Measurements from ENCODE around the gene PTGFRN. TPM values are rescaled to one million over a fixed set of nuclear protein-coding genes. Genes with fewer than 3 reads are reported as not detected.

The PTGFRN gene
- total and polyA plus RNA-seq, 2 of the 8 experiments (the other 6 are each of a cell fraction or from before 2014, with no cell fraction given): 13.0 to 32.6 TPM

DNA sequence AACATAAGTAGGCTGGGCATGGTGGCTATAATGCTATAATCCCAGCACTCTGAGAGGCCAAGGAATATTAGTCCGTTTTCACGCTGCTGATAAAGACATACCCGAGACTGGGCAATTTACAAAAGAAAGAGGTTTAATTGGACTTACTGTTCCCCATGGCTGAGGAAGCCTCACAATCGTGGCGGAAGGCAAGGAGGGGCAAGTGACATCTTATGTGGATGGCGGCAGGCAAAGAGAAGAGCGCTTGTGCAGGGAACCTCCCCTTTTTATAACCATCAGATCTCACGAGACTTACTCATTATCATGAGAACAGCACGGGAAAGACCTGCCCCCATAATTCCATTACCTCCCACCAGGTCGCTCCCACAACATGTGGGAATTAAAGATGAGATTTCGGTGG lies 28.5 kb downstream of the PTGFRN start (continued):
- TF ChIP-seq POLR2A (IDR thresholded peaks at IDR 0.05; ENCODE audit: control extremely low read depth in 1 of 2, low read depth in 2 of 2, low read length in 2 of 2): no peak

Measured in H1 (cell line).